K562 (cell line): ENCODE measurements around the gene GRIPAP1. TPM values are rescaled to one million over a fixed set of nuclear protein-coding genes. Genes with fewer than 3 reads are reported as not detected.

Source experiments
- ATAC-seq: fragments of 200-7000 bp; cut with Tn5 transposase; 3 replicates; pipeline ENCODE4 v1.9.1; 2020; ENCODE audit warnings: moderate library complexity
- BruUV-seq: library from RNA; stranded (reverse); fragments of 400-500 nt; replicated peaks from 2 replicates; lab custom pipeline; 2021; lab: Mats Ljungman, UMichigan
- CTCF ChIA-PET: fragments of 300-600 bp; formaldehyde crosslinking; extraction: SDS; loops from one replicate; lab custom pipeline; 2021; ENCODE audit warnings: low intra/inter-chr PET ratio; lab: Yijun Ruan, JAX
- POLR2A ChIA-PET: fragments of 300-600, 350-650 bp; sonication (Branson Sonifier 250); formaldehyde crosslinking; extraction: SDS; loops from one replicate; lab custom pipeline; 2021; ENCODE audit warnings: antibody characterized with exemption, inconsistent platforms; lab: Yijun Ruan, JAX
- DNase-seq, 4 experiments: peaks; one replicate each; pipeline versions ENCODE4 v3.0.0 to v3.0.0-alpha.2; 2011 to 2018; ENCODE audit warnings: low spot score in 3 of 4, mixed read lengths in 3 of 4; ENCODE audit errors: extremely low read depth in 1 of 4
- FAIRE-seq: peaks from 2 replicates; lab custom pipeline; 2011; peaks lifted over from hg19 to GRCh38; lab: Jason Lieb, UNC
- H2AFZ ChIP-seq: 2 replicates; pipeline ENCODE4 v1.6.0; 2011; ENCODE audit warnings: low read depth, low read length, control low read depth, inconsistent platforms
- H3K27ac ChIP-seq: fragments of 200-600 bp; 3 replicates; pipeline ENCODE4 v1.8.0; 2011; ENCODE audit warnings: low read depth, mild to moderate bottlenecking, control low read depth, inconsistent platforms, low read length, moderate library complexity, mixed read lengths; ENCODE audit errors: extremely low read depth
- H3K27me3 ChIP-seq, 2 experiments: fragments of 300-600 bp in 1 of 2; 2 replicates in 1 of 2; 3 replicates in 1 of 2; pipeline versions ENCODE4 v1.6.0 to v1.8.0; 2011; ENCODE audit warnings: inconsistent platforms in 2 of 2, low read length in 2 of 2, mild to moderate bottlenecking in 1 of 2, mixed read lengths in 1 of 2, moderate library complexity in 1 of 2; ENCODE audit not compliant: control insufficient read depth in 2 of 2, insufficient read depth in 2 of 2
- H3K36me3 ChIP-seq: fragments of 300-600 bp; 3 replicates; pipeline ENCODE4 v1.8.0; 2011; ENCODE audit warnings: mild to moderate bottlenecking, low read length, inconsistent platforms; ENCODE audit not compliant: control insufficient read depth, insufficient read depth
- H3K4me1 ChIP-seq, 2 experiments: fragments of 200-600 bp in 1 of 2; replicated peaks in 1 of 2; 2 replicates in 1 of 2; 3 replicates in 1 of 2; pipeline versions ENCODE4 v1.5.1 to v1.8.0; 2011; ENCODE audit warnings: inconsistent platforms in 2 of 2, low read length in 2 of 2, mild to moderate bottlenecking in 1 of 2, mixed read lengths in 1 of 2, moderate library complexity in 1 of 2; ENCODE audit not compliant: control insufficient read depth in 2 of 2, insufficient read depth in 2 of 2
- H3K4me2 ChIP-seq: 2 replicates; pipeline ENCODE4 v1.6.1; 2011; ENCODE audit warnings: low read length, control low read depth, inconsistent platforms, mixed read lengths; ENCODE audit not compliant: insufficient read depth
- H3K4me3 ChIP-seq: fragments of 200-600 bp; sonication (generic), shearing (Covaris generic); 2 replicates; pipeline ENCODE4 v1.5.1; 2016; ENCODE audit warnings: control low read depth, inconsistent platforms
- H3K79me2 ChIP-seq: fragments of 200-600 bp; 3 replicates; pipeline ENCODE4 v1.8.0; 2011; ENCODE audit warnings: low read length, inconsistent platforms; ENCODE audit not compliant: control insufficient read depth, insufficient read depth
- H3K9ac ChIP-seq, 2 experiments: 2 replicates each; pipeline versions ENCODE4 v1.6.0 to v1.6.1; 2011; ENCODE audit warnings: low read depth in 2 of 2, low read length in 2 of 2, control low read depth in 1 of 2, inconsistent platforms in 1 of 2, mild to moderate bottlenecking in 1 of 2, mixed read lengths in 1 of 2; ENCODE audit not compliant: insufficient read depth in 1 of 2
- H3K9me1 ChIP-seq: one replicate; pipeline ENCODE4 v1.6.0; 2011; ENCODE audit warnings: inconsistent platforms, mild to moderate bottlenecking, low read length, moderate library complexity; ENCODE audit not compliant: control insufficient read depth, insufficient read depth
- H3K9me3 ChIP-seq: replicated peaks from 2 replicates; pipeline ENCODE4 v1.5.1; 2011; ENCODE audit warnings: low read depth, low read length, inconsistent platforms; ENCODE audit not compliant: control insufficient read depth, insufficient read depth
- H4K20me1 ChIP-seq: replicated peaks from 2 replicates; pipeline ENCODE4 v1.6.1; 2011; ENCODE audit warnings: low read length, inconsistent platforms, mixed read lengths; ENCODE audit not compliant: control insufficient read depth, insufficient read depth
- ATF1 ChIP-seq, 2 experiments: fragments of 450-650 bp in 1 of 2; IDR thresholded peaks; 2 replicates each; pipeline ENCODE4 v1.6.1; 2016; ENCODE audit warnings: missing compliant biosample characterization in 1 of 2, missing genetic modification characterization in 1 of 2
- DNMT1 ChIP-seq: fragments of 450-650 bp; IDR thresholded peaks from 2 replicates; pipeline ENCODE4 v1.6.1; 2016; ENCODE audit warnings: antibody characterized with exemption, mild to moderate bottlenecking
- EGR1 ChIP-seq: fragments of 450-650 bp; conservative IDR thresholded peaks from 2 replicates; pipeline ENCODE4 v1.6.1; 2017; ENCODE audit warnings: mild to moderate bottlenecking
- GABPB2 ChIP-seq: fragments of 250-450 bp; sonication (Bioruptor Pico); conservative IDR thresholded peaks from 2 replicates; pipeline ENCODE4 v1.5.1; 2021; ENCODE audit warnings: mild to moderate bottlenecking
- MAZ ChIP-seq, 2 experiments: fragments of 450-650 bp in 1 of 2; sonication (generic) in 1 of 2; formaldehyde crosslinking; IDR thresholded peaks in 1 of 2; conservative IDR thresholded peaks in 1 of 2; 2 replicates each; pipeline versions ENCODE4 v1.4.0 to v1.5.0; 2020; ENCODE audit warnings: mild to moderate bottlenecking in 1 of 2, missing genetic modification reagents in 1 of 2
- RAD21 ChIP-seq, 2 experiments: fragments of 250-450 bp in 1 of 2; fragments of 450-650 bp in 1 of 2; sonication (Bioruptor Pico) in 1 of 2; formaldehyde crosslinking in 1 of 2; IDR thresholded peaks in 1 of 2; conservative IDR thresholded peaks in 1 of 2; 2 replicates each; pipeline versions ENCODE4 v1.4.0 to v1.8.0; 2020 to 2022; ENCODE audit warnings: mild to moderate bottlenecking in 2 of 2, moderate library complexity in 1 of 2
- RB1 ChIP-seq: fragments of 450-650 bp; IDR thresholded peaks from 2 replicates; pipeline ENCODE4 v1.6.1; 2017; ENCODE audit warnings: low read depth, mild to moderate bottlenecking
- SPI1 ChIP-seq: IDR thresholded peaks from 2 replicates; pipeline ENCODE4 v1.6.1; 2011; ENCODE audit warnings: low read depth, low read length, control low read depth, borderline replicate concordance
- WGBS: fragments of 100-300 bp; shearing (Covaris generic); methylation state at CpG from one replicate; pipeline ENCODE4 v1.1.6; 2016; ENCODE audit warnings: low coverage, mixed read lengths; ENCODE audit not compliant: insufficient coverage; ENCODE audit errors: missing lambda C conversion rate; 5-methylcytosine and 5-hydroxymethylcytosine counted together
- in situ Hi-C: fragments of 300-500 bp; cut with MboI; formaldehyde crosslinking; loops from 4 replicates; pipeline ENCODE4 v1.15.0; 2018; ENCODE audit warnings: inconsistent platforms, mixed read lengths
- intact Hi-C: fragments of 100-400 bp; cut with micrococcal nuclease; formaldehyde crosslinking; loops from 2 replicates; pipeline ENCODE4 v1.14.2; 2022
- polyA plus RNA-seq, 8 experiments: library from polyadenylated mRNA; depleted of rRNA in 4 of 8; stranded (reverse) in 5 of 8; unstranded in 3 of 8; fragments of >200 nt; fragmentation: Nextera tagmentation in 2 of 8; fragmentation: Illumina TruSeq in 1 of 8; extraction: Ambion mirVana in 2 of 8; extraction: Trizol in 1 of 8; gene quantifications; 2 replicates each; pipeline versions ENCODE4 v1.2.1 to v1.2.3, GENCODE V29; 2011 to 2014; ENCODE audit warnings: inconsistent platforms in 1 of 8, missing spikeins in 1 of 8
- total RNA-seq, 7 experiments: library from RNA; depleted of rRNA in 6 of 7; stranded (reverse); fragments of >200 nt in 6 of 7; fragmentation: Illumina TruSeq in 2 of 7; extraction: Trizol in 2 of 7; gene quantifications; 2 replicates each; pipeline versions ENCODE4 v1.2.1 to v1.2.3, GENCODE V29; 2011 to 2021; ENCODE audit warnings: low replicate concordance in 1 of 7
- TF ChIP-seq, protein P1 (sequence below): fragments of 250-450 bp; sonication (Bioruptor Pico); IDR thresholded peaks from 2 replicates; pipeline ENCODE4 v1.4.0; 2020; ENCODE audit warnings: mild to moderate bottlenecking, moderate library complexity, borderline replicate concordance
- TF ChIP-seq, protein P2 (sequence below), 2 experiments: IDR thresholded peaks in 1 of 2; conservative IDR thresholded peaks in 1 of 2; 2 replicates each; pipeline ENCODE4 v1.6.1; 2016; ENCODE audit warnings: low read depth in 2 of 2, mild to moderate bottlenecking in 1 of 2, missing compliant biosample characterization in 1 of 2, missing genetic modification characterization in 1 of 2, moderate library complexity in 1 of 2
- TF ChIP-seq, protein P3 (sequence below): fragments of 200-800 bp; sonication (Bioruptor generic); IDR thresholded peaks from 2 replicates; pipeline ENCODE4 v1.6.1; 2017; ENCODE audit warnings: missing genetic modification characterization, missing compliant biosample characterization

Gene GRIPAP1
- total and polyA plus RNA-seq, 9 of the 15 experiments (the other 6 are each of a cell fraction or from before 2014, with no cell fraction given) = 4.1 to 41.6 (median 24.0) TPM

DNA sequence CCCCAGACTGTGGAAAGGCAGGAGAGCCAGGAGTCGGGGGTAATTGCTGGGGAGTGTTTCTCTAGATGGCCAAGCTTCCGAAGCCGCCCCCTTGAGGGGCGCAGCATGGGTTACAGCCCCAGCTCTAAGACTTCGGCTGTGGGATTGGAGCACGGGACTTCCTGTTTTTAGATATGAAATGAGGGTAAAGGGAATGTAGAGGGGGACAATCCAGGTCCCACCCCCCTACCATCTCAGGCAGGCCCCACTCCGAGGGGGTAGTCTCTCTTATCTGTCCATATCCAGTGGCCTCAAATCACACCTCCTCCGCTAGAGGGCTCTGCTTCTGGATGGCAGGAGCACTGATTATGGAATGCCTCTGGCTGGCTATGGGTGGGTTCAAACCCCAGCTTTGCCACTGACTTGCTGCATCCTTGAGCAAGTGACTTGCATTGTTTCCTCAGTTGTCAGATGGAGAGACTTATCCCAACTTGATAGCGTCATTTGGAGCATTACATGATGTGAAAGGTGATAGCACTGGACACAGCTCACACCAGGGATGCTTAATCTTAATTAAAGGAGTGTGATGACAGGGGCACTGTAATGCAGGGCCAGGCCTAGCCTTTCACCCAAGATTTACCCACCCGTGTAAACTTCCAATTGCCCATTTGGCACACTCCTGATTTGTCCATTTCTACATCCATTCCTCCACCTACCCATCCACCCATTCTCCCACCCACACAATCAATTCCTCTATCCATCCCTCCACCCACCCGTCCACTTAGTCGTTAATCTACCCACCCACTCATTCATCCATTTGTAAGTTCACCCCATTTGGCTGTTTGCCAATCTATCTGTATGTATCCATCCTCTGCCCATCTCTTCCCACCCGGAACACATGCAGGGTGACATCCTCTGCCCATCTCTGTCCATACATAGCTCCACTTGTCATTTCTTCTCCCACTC lies 29.6 kb downstream of the GRIPAP1 start:
- intact Hi-C loops = no loop called here
- FAIRE-seq = peak; percentile 91
- in situ Hi-C loops = loop anchor here (10.0 kb wide), 1 partner anchor 132 kb away; no protein-coding TSS in a partner anchor
- peak in 1 of 2 experiments; percentile 64; a peak in 2 of 4 replicates for TF ChIP-seq MAZ (CRISPR knock-in tag; conservative IDR thresholded peaks at IDR 0.05 in 1 of 2, IDR thresholded peaks at IDR 0.05 in 1 of 2)
- TF ChIP-seq, protein P1, sequence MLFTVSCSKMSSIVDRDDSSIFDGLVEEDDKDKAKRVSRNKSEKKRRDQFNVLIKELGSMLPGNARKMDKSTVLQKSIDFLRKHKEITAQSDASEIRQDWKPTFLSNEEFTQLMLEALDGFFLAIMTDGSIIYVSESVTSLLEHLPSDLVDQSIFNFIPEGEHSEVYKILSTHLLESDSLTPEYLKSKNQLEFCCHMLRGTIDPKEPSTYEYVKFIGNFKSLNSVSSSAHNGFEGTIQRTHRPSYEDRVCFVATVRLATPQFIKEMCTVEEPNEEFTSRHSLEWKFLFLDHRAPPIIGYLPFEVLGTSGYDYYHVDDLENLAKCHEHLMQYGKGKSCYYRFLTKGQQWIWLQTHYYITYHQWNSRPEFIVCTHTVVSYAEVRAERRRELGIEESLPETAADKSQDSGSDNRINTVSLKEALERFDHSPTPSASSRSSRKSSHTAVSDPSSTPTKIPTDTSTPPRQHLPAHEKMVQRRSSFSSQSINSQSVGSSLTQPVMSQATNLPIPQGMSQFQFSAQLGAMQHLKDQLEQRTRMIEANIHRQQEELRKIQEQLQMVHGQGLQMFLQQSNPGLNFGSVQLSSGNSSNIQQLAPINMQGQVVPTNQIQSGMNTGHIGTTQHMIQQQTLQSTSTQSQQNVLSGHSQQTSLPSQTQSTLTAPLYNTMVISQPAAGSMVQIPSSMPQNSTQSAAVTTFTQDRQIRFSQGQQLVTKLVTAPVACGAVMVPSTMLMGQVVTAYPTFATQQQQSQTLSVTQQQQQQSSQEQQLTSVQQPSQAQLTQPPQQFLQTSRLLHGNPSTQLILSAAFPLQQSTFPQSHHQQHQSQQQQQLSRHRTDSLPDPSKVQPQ (CRISPR knock-in tag) = no peak
- no peak for TF ChIP-seq DNMT1
- TF ChIP-seq EGR1 = 0 out of 2 replicates have a peak, but pooled peaks have one; percentile 26
- no peak for TF ChIP-seq GABPB2 (CRISPR knock-in tag)
- TF ChIP-seq SPI1 = peak; percentile 64; the same call in 1 of the 2 replicates
- TF ChIP-seq RAD21 (CRISPR knock-in tag; conservative IDR thresholded peaks at IDR 0.05 in 1 of 2, IDR thresholded peaks at IDR 0.05 in 1 of 2) = peak; percentile 15 to 50; a peak in 2 of 4 replicates
- TF ChIP-seq RB1 = 0 out of 2 replicates have a peak, but pooled peaks have one; percentile 39
- TF ChIP-seq, protein P2, sequence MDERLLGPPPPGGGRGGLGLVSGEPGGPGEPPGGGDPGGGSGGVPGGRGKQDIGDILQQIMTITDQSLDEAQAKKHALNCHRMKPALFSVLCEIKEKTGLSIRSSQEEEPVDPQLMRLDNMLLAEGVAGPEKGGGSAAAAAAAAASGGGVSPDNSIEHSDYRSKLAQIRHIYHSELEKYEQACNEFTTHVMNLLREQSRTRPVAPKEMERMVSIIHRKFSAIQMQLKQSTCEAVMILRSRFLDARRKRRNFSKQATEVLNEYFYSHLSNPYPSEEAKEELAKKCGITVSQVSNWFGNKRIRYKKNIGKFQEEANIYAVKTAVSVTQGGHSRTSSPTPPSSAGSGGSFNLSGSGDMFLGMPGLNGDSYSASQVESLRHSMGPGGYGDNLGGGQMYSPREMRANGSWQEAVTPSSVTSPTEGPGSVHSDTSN (CRISPR knock-in tag; IDR thresholded peaks at IDR 0.05; ENCODE audit: low read depth) = no peak
- TF ChIP-seq, protein P2 (tag; conservative IDR thresholded peaks at IDR 0.05; ENCODE audit: low read depth) = 0 out of 2 replicates have a peak, but pooled peaks have one; percentile 7
- TF ChIP-seq ATF1 (CRISPR knock-in tag; IDR thresholded peaks at IDR 0.05) = no peak
- no peak for TF ChIP-seq ATF1 (tag; IDR thresholded peaks at IDR 0.05)
- TF ChIP-seq, protein P3, sequence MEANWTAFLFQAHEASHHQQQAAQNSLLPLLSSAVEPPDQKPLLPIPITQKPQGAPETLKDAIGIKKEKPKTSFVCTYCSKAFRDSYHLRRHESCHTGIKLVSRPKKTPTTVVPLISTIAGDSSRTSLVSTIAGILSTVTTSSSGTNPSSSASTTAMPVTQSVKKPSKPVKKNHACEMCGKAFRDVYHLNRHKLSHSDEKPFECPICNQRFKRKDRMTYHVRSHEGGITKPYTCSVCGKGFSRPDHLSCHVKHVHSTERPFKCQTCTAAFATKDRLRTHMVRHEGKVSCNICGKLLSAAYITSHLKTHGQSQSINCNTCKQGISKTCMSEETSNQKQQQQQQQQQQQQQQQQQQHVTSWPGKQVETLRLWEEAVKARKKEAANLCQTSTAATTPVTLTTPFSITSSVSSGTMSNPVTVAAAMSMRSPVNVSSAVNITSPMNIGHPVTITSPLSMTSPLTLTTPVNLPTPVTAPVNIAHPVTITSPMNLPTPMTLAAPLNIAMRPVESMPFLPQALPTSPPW (CRISPR knock-in tag) = peak; percentile 37; the same call in 1 of the 2 replicates

More for the DNA sequence above, 29.6 kb downstream of the GRIPAP1 start:
- no peaks in the 10 kb centered on the region for H3K27me3 ChIP-seq
- WGBS = 16% methylated on average over 11 of the region's 13 CpGs
- H3K4me2 ChIP-seq = peak overlapping the region; percentile 48
- peaks cover 18% of the 10 kb centered on the region; the same call in 2 of the 3 replicates for H3K36me3 ChIP-seq
- no peak overlapping the region; the same call in 2 of the 3 replicates for H3K27ac ChIP-seq
- no peak overlapping the region for H2AFZ ChIP-seq
- ChIA-PET POLR2A (interaction anchor here (0.6 to 1.1 kb wide), 8 partner anchors 8 to 202 kb away, joined by 3 to 4 read pairs (median 3); no protein-coding TSS in a partner anchor), CTCF (no interaction called here)
- DNase-seq (peak; percentile 67 to 77 (median 74)), ATAC-seq (peak; percentile 88)
- peak overlapping the region; percentile 7 for H3K4me3 ChIP-seq
- H3K9ac ChIP-seq = peak overlapping the region in 1 of 2 experiments; percentile 82; a peak in 2 of 4 replicates
- BruUV-seq = no TSS peak
- H3K9me3 ChIP-seq = no peaks in the 10 kb centered on the region
- no peaks in the 10 kb centered on the region for H4K20me1 ChIP-seq
- peaks cover 11 to 27% of the 10 kb centered on the region in 2 experiments; a peak in 4 of 5 replicates for H3K4me1 ChIP-seq
- H3K79me2 ChIP-seq = no peaks in the 10 kb centered on the region
- no peaks in the 10 kb centered on the region for H3K9me1 ChIP-seq
